Activated CD4-positive, alpha-beta memory T cell treated with anti-CD3 and anti-CD28 coated beads, Interleukin-2, amount 10 ng/mL, durations not matched to agents 7 days and 5 days (primary cell): ENCODE measurements around the gene PYGB. TPM values are rescaled to one million over a fixed set of nuclear protein-coding genes. Genes with fewer than 3 reads are reported as not detected.

Experiments used
- CTCF ChIA-PET: fragments of 350-600 bp; sonication (Branson Sonifier 250); formaldehyde crosslinking; loops from one replicate; lab custom pipeline; 2021; ENCODE audit warnings: antibody characterized with exemption, inconsistent platforms; lab: Charles Lee
- POLR2A ChIA-PET: fragments of 350-600 bp; sonication (Branson Sonifier 250); formaldehyde crosslinking; loops from one replicate; lab custom pipeline; 2021; ENCODE audit warnings: antibody characterized with exemption; lab: Charles Lee
- DNase-seq: peaks from one replicate; pipeline ENCODE4 v3.0.0-alpha.2; 2020
- H3K27ac Mint-ChIP-seq: one replicate; pipeline ENCODE4 v1.8.0; 2021; ENCODE audit warnings: mild to moderate bottlenecking, mixed read lengths
- H3K27me3 Mint-ChIP-seq: one replicate; pipeline ENCODE4 v1.8.0; 2021; ENCODE audit warnings: mixed read lengths
- H3K36me3 Mint-ChIP-seq: one replicate; pipeline ENCODE4 v1.8.0; 2021; ENCODE audit warnings: low read depth, mixed read lengths
- H3K4me1 Mint-ChIP-seq: one replicate; pipeline ENCODE4 v1.8.0; 2021; ENCODE audit warnings: mixed read lengths
- H3K4me3 Mint-ChIP-seq: one replicate; pipeline ENCODE4 v1.8.0; 2021; ENCODE audit warnings: mild to moderate bottlenecking, mixed read lengths
- H3K9me3 Mint-ChIP-seq: one replicate; pipeline ENCODE4 v1.8.0; 2021; ENCODE audit warnings: mixed read lengths
- total RNA-seq, 2 experiments: library from RNA; stranded (reverse); gene quantifications; one replicate each; pipeline ENCODE4 v1.2.3, GENCODE V29; 2021

Gene PYGB
- total RNA-seq, 2 experiments from 2014 or later: 28.4 to 29.8 TPM

GRCh38 chr20:25338112-25339023, 90.5 kb downstream of the PYGB start:
- no peaks in the 10 kb centered on the region for H3K27me3 Mint-ChIP-seq
- CTCF ChIA-PET: no interaction called here
- DNase-seq: no peak
- no peak overlapping the region for H3K27ac Mint-ChIP-seq
- POLR2A ChIA-PET: no interaction called here
- peaks cover 4% of the 10 kb centered on the region for H3K4me1 Mint-ChIP-seq
- H3K36me3 Mint-ChIP-seq: peaks cover 12% of the 10 kb centered on the region
- H3K4me3 Mint-ChIP-seq: no peak overlapping the region
- H3K9me3 Mint-ChIP-seq: peaks cover 2% of the 10 kb centered on the region

- no peaks in the 10 kb centered on the region for H3K9me3 Mint-ChIP-seq
Observed at GRCh38 chr20:25339608-25340007, 91.7 kb downstream of the PYGB start.

GRCh38 chr20:25340380-25340779, 92.5 kb downstream of the PYGB start:
- H3K27ac Mint-ChIP-seq: no peak overlapping the region
- peaks cover 10% of the 10 kb centered on the region for H3K4me1 Mint-ChIP-seq
- POLR2A ChIA-PET: no interaction called here
- H3K36me3 Mint-ChIP-seq: peaks cover 10% of the 10 kb centered on the region
- CTCF ChIA-PET: no interaction called here
- DNase-seq: no peak
- no peaks in the 10 kb centered on the region for H3K27me3 Mint-ChIP-seq
- H3K4me3 Mint-ChIP-seq: no peak overlapping the region
- H3K9me3 Mint-ChIP-seq: no peaks in the 10 kb centered on the region

More at GRCh38 chr20:25339608-25340007, 91.7 kb downstream of the PYGB start:
- no peak for DNase-seq
- Mint-ChIP-seq H3K4me1 (peaks cover 6% of the 10 kb centered on the region), H3K27me3 (no peaks in the 10 kb centered on the region), H3K4me3 (no peak overlapping the region), H3K36me3 (peaks cover 10% of the 10 kb centered on the region), H3K27ac (no peak overlapping the region)
- CTCF ChIA-PET: no interaction called here
- POLR2A ChIA-PET: no interaction called here

- ChIA-PET POLR2A (no interaction called here), CTCF (no interaction called here)
- Mint-ChIP-seq H3K9me3 (no peaks in the 10 kb centered on the region), H3K27ac (no peak overlapping the region), H3K27me3 (no peaks in the 10 kb centered on the region), H3K36me3 (peaks cover 8% of the 10 kb centered on the region), H3K4me3 (no peak overlapping the region), H3K4me1 (peaks cover 24% of the 10 kb centered on the region)
- no peak for DNase-seq
Observed at GRCh38 chr20:25341716-25342680, 94.1 kb downstream of the PYGB start.

GRCh38 chr20:25344634-25345033, 96.7 kb downstream of the PYGB start:
- Mint-ChIP-seq H3K4me3 (no peak overlapping the region), H3K9me3 (no peaks in the 10 kb centered on the region), H3K27me3 (no peaks in the 10 kb centered on the region), H3K4me1 (peaks cover 24% of the 10 kb centered on the region), H3K36me3 (no peaks in the 10 kb centered on the region), H3K27ac (no peak overlapping the region)
- CTCF ChIA-PET: no interaction called here
- POLR2A ChIA-PET: interaction anchor here (0.7 kb wide), 1 partner anchor 15 kb away, joined by 3 read pairs; no protein-coding TSS in a partner anchor
- DNase-seq: no peak

GRCh38 chr20:25345721-25346120, 97.8 kb downstream of the PYGB start:
- no peak for DNase-seq
- H3K9me3 Mint-ChIP-seq: no peaks in the 10 kb centered on the region
- POLR2A ChIA-PET: interaction anchor here (1.3 kb wide), 1 partner anchor 96 kb away, joined by 3 read pairs; no protein-coding TSS in a partner anchor
- H3K36me3 Mint-ChIP-seq: no peaks in the 10 kb centered on the region
- H3K27ac Mint-ChIP-seq: no peak overlapping the region
- H3K4me3 Mint-ChIP-seq: no peak overlapping the region
- H3K4me1 Mint-ChIP-seq: peaks cover 21% of the 10 kb centered on the region
- no peaks in the 10 kb centered on the region for H3K27me3 Mint-ChIP-seq
- CTCF ChIA-PET: no interaction called here

- Mint-ChIP-seq H3K4me3 (no peak overlapping the region), H3K36me3 (no peaks in the 10 kb centered on the region), H3K27ac (no peak overlapping the region), H3K9me3 (no peaks in the 10 kb centered on the region), H3K27me3 (no peaks in the 10 kb centered on the region), H3K4me1 (peaks cover 21% of the 10 kb centered on the region)
- ChIA-PET CTCF (no interaction called here), POLR2A (interaction anchor here (1.3 kb wide), 1 partner anchor 97 kb away, joined by 3 read pairs; no protein-coding TSS in a partner anchor)
- peak; percentile 62 for DNase-seq
Observed at GRCh38 chr20:25346349-25346748, 98.5 kb downstream of the PYGB start.

Other genes with a start within 250 kb of the PYGB start
- 10 to 100 TPM; 38.3 to 40.3 TPM for gene ACSS1, start 189.9 kb upstream of the PYGB start, total RNA-seq
- gene VSX1, start 165.9 kb upstream of the PYGB start, total RNA-seq: not detected
- gene ENTPD6, start 52.4 kb upstream of the PYGB start, total RNA-seq: 10 to 100 TPM; 47.7 to 48.2 TPM
- gene ABHD12, start 142.8 kb downstream of the PYGB start, total RNA-seq: 10 to 100 TPM; 30.8 to 31.7 TPM
- gene GINS1, start 159.6 kb downstream of the PYGB start, total RNA-seq: 10 to 100 TPM; 27.5 to 28.0 TPM